AML-193 (cell line): ENCODE data around the gene PCNP.
"Not testable (repeated sequence)": the region's sequence is repeated elsewhere in the genome, so short reads cannot be mapped to it uniquely, and the experiment has no call there.

Experiments used
- DNase-seq, 2 experiments: peaks; one replicate each; lab custom pipeline; 2025; lab: John Stamatoyannopoulos, UW

Gene PCNP

GRCh38 chr3:101567528-101568317 is 6.3 kb upstream of the PCNP start:
- DNase-seq, result no peak

GRCh38 chr3:101571028-101571895 is 2.7 kb upstream of the PCNP start:
- DNase-seq, result no peak

GRCh38 chr3:101574388-101575112 is 570 bp downstream of the PCNP start:
- peak; percentile 43 to 64 for DNase-seq

GRCh38 chr3:101577286-101577685 is 3.3 kb downstream of the PCNP start:
- no peak for DNase-seq

- DNase-seq, result no peak
These were observed 14.6 kb downstream of the PCNP start for GRCh38 chr3:101588616-101589015.

DNA sequence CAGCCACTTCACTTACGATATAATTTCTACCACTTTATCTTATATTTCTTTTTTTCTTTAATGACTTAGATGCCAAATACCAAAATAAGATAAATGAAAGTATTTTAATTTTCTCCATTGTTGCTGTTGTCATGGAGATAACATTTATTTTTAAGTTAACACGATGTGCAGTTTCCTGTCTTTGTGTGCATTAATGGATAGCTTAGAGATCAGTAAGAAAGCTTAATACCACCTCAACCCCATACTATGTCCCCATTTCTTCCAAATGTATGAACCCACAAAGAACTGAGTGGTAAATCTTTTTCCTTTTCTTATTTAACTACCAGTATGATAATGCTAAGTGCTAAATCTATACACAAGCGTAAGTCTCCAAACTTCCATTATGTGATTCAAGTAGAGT is 17.1 kb downstream of the PCNP start:
- no peak for DNase-seq

GRCh38 chr3:101602731-101603130 is 28.8 kb downstream of the PCNP start:
- no peak for DNase-seq

DNA sequence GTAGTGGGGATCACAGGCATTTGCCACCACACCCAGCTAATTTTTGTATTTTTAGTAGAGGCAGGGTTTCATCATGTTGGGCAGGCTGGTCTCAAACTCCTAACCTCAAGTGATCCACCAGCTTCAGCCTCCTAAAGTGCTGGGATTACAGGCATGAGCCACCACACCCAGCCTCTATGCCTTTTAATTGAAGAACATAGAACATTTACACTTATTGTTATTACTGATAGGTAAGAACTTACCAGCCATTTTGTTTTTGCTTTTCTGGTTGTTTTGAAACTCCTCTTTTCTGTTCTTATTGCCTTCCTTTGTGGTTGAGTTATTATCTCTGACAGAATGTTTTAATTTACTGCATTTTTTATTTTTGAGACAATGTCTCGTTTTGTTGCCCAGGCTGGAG is 29.2 kb downstream of the PCNP start:
- no peak for DNase-seq

DNA sequence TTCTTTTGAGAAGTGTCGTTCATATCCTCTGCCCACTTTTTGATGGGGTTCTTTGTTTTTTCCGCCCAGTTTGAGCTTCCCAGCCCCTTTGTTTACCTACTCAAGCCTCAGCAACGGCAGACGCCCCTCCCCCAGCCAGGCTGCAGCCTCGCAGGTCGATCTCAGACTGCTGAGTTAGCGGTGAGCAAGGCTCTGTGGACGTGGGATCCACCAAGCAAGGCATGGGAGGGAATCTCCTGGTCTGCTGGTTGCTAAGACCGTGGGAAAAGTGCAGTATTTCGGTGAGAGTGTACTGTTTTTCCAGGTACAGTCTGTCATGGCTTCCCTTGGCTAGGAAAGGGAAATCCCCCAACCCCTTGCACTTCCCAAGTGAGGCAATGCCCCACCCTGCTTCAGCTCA is 31.4 kb downstream of the PCNP start:
- not testable (repeated sequence) for DNase-seq

DNA sequence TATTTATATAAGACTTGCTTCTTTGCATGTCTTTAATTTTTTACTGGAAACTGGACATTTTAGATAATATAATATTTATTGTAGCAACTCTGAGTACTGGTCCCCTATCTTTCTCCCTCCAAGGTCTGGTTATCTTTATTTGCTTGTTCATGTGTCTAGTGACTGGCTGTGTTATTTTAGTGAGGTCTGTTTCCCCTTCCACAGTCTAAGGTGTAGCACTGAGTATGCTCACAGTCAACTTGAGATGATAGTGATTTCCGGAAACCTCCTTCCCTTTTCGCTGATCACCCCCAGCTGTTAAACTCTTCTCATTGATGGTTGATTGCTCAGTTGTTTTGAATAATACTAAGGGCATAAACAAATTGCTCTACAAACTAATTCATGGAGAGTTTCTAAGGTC is 37.0 kb downstream of the PCNP start:
- no peak for DNase-seq

- not testable (repeated sequence) for DNase-seq
These were observed 39.0 kb downstream of the PCNP start for GRCh38 chr3:101613014-101613413.

DNA sequence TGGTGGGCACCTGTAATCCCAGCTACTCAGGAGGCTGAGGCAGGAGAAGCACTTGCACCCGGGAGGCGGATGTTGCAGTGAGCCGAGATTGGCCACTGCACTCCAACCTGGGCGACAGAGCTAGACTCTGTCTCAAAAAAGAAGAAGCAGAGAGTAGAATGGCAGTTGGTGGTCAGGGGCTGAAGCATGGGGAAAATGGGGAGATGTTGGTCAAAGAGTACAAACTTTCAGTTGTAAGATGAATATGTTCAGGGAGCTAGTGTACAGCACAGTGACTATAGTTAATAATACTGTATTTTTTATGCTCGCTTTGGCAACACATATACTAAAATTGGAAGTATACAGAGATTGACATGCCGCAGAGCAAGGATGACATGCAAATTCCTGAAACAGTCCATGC is 41.5 kb downstream of the PCNP start:
- no peak for DNase-seq

- DNase-seq, result no peak
These were observed 43.5 kb downstream of the PCNP start for GRCh38 chr3:101617478-101617877.

- DNase-seq, result no peak
These were observed 44.7 kb downstream of the PCNP start for GRCh38 chr3:101618726-101619125.

DNA sequence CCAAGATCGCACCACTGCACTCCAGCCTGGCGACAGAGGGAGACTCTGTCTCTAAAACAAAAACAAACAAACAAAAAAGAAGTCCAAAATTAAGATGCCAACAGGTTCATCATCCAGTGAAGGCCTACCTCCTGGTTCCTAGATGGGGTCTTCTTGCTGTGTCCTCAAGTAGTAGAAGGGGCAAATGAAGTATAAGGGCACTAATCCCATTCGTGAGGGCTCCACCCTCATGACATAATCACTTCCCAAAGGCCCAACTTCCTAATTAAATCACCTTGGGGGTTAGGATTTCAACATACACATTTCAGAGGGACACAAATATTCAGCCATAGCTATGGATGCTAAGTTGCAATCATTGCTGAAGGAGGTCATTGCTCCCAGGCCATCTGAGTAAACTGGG is 45.8 kb downstream of the PCNP start:
- no peak for DNase-seq

- no peak for DNase-seq
These were observed 49.7 kb downstream of the PCNP start for GRCh38 chr3:101623656-101624055.

- no peak for DNase-seq
These were observed 50.9 kb downstream of the PCNP start for GRCh38 chr3:101624857-101625256.

DNA sequence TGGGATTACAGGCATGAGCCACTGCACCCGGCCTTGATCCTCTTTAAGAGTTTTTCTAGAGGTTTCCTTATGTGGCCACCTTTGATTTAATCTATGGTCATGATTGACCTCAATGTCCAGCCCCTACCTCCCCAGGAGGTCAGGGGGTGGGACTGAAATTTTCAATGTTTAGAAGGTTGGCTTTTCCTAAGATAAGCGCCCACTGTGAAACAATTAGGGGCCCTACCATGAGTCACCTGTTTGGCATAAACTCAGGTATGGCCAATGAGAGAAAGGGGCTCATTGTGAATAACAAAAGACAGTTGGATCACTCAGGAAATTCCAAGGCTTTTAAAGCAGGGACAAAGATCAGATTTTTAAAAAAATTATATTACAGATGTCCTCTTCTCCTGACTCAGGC is 51.9 kb downstream of the PCNP start:
- DNase-seq, result no peak

DNA sequence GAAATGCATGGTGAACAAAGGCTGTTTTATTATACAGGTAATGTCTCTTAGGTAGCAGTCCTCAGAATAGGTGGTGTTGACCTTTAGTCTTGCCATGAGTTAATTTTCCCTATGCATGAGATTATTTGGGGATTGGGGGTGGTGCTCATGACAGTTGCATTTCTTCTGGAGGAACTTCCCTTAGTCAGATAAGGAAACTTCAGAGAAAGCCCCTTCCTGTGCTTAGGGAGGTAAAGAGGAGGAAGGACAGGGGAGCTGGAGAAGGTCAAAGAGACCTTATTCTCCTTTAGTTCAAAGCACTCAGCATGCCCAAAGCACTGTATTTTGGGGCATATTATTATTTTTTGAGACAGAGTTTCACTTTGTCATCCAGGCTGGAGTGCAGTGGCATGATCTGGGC is 55.2 kb downstream of the PCNP start:
- DNase-seq, result no peak

DNA sequence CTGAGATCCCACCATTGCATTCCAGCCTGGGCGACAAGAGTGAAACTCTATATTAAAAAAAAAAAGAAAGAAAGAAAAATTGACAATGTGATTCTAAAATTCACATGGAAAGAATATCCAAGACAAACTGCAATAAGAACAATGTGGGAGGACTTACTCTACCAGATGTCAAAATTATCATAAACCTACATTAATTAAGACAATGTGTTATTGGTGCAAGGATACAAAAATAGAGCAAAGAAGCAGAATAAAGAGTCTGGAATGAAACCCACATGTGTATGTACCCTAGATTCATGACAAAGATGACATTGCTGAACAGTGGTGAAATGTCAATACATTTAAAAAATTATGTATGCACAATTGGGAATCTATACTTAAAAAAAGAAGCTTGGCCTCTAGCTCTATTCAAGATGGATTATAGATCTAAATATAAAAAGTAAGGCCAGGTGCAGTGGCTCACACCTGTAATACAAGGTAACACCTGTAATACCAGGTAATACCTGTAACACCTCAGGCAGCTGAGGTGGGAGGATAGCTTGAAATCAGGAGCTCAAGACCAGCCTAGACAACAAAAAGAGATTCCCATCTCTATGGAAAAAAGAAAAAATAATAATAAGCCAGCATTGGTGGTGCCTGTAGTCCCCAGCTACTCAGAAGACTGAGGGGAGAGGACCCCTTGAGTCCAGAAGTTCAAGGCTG is 57.3 kb downstream of the PCNP start:
- no peak for DNase-seq

- not testable (repeated sequence) for DNase-seq
These were observed 58.0 kb downstream of the PCNP start for GRCh38 chr3:101631959-101632358.

DNA sequence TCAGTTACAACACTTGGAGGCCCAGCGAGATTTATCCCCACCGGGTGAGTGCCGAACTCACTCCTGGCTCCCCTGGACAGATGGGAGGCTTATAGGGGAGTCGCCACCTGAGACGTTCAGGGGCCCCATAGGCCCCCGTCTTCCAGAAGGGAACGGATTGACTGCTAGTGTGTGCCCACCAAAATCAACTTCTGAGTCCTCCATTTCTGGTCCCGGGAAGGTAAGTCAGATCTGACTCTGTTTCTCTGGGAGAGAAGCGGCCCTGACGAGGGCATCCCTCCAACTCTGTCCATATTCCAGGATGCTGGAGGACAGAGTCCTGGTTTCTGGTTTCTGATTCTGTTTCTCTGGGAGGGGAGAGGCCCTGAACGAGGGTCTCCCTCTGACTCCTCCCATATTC is 58.6 kb downstream of the PCNP start:
- no peak for DNase-seq
